Naive thymus-derived CD8-positive, alpha-beta T cell (primary cell): Measurements from ENCODE around the gene TAAR2. TPM values are rescaled to one million over a fixed set of nuclear protein-coding genes. Genes with fewer than 3 reads are reported as not detected.
A peak's percentile ranks its signal among the peaks of the same experiment; 100 is the strongest.
"Not testable (repeated sequence)": the region's sequence is repeated elsewhere in the genome, so short reads cannot be mapped to it uniquely, and the experiment has no call there.

Experiments
- ATAC-seq, 2 donors: fragments of 150-1000 bp; cut with Tn5 transposase in 1 of 2; sonication (Bioruptor Pico), chemical (Tn5 transposase) in 1 of 2; 1 replicate in 1 of 2; 2 replicates in 1 of 2; pipeline ENCODE4 v1.10.0; 2021; ENCODE audit warnings: mild to moderate bottlenecking in 2 of 2, moderate library complexity in 2 of 2
- POLR2A ChIA-PET: fragments of 350-600 bp; sonication (Branson Sonifier 250); formaldehyde crosslinking; loops from one replicate; lab custom pipeline; 2021; ENCODE audit warnings: antibody characterized with exemption; lab: Charles Lee
- DNase-seq, 10 donors: peaks; one replicate each; pipeline versions ENCODE4 v3.0.0 to v3.0.0-alpha.2; 2020 to 2022
- H3K27ac Mint-ChIP-seq, 10 donors: one replicate each; pipeline ENCODE4 v1.8.0; 2020 to 2022; ENCODE audit warnings: mild to moderate bottlenecking in 10 of 10, mixed read lengths in 10 of 10, moderate library complexity in 4 of 10, inconsistent platforms in 1 of 10
- H3K27me3 Mint-ChIP-seq, 5 donors: one replicate each; pipeline ENCODE4 v1.8.0; 2021 to 2022; ENCODE audit warnings: mixed read lengths in 5 of 5
- H3K36me3 Mint-ChIP-seq, 3 donors: one replicate each; pipeline ENCODE4 v1.8.0; 2020 to 2022; ENCODE audit warnings: mixed read lengths in 3 of 3, mild to moderate bottlenecking in 2 of 3, inconsistent platforms in 1 of 3
- H3K4me1 Mint-ChIP-seq, 4 donors: one replicate each; pipeline ENCODE4 v1.8.0; 2021 to 2022; ENCODE audit warnings: mixed read lengths in 4 of 4
- H3K4me3 Mint-ChIP-seq, 10 donors: one replicate each; pipeline ENCODE4 v1.8.0; 2020 to 2022; ENCODE audit warnings: mild to moderate bottlenecking in 10 of 10, mixed read lengths in 10 of 10, moderate library complexity in 6 of 10, inconsistent platforms in 1 of 10
- H3K9me3 Mint-ChIP-seq, 9 donors: one replicate each; pipeline ENCODE4 v1.8.0; 2020 to 2022; ENCODE audit warnings: mixed read lengths in 9 of 9, mild to moderate bottlenecking in 3 of 9, inconsistent platforms in 1 of 9, moderate library complexity in 1 of 9
- polyA plus RNA-seq, 3 donors: library from polyadenylated mRNA; unstranded; fragments of 300-500 nt; fragmentation: Illumina TruSeq; gene quantifications; one replicate each; pipeline ENCODE4 v1.2.3, GENCODE V29; 2021
- total RNA-seq, 8 experiments: library from RNA in 2 of 8; stranded (reverse) in 2 of 8; gene quantifications; one replicate each; pipeline ENCODE4 v1.2.3 and lab custom pipeline; 2021 to 2026

Gene TAAR2
- total and polyA plus RNA-seq, 5 experiments from 2014 or later, result not detected

GRCh38 chr6:132648356-132648755 lies 24.3 kb upstream of the TAAR2 start:
- H3K4me3 Mint-ChIP-seq, result no peak overlapping the region
- H3K27ac Mint-ChIP-seq, result peak overlapping the region in 2 of 10 donors; percentile 15 to 16
- H3K27me3 Mint-ChIP-seq, result peaks cover 0 to 2% (median 0%) of the 10 kb centered on the region in 5 donors
- ATAC-seq (peak; percentile 54 to 60), DNase-seq (peak in 3 of 10 donors; percentile 4 to 6 (median 4))
- H3K9me3 Mint-ChIP-seq, result no peaks in the 10 kb centered on the region
- H3K36me3 Mint-ChIP-seq, result no peaks in the 10 kb centered on the region
- peaks cover 0 to 5% (median 2%) of the 10 kb centered on the region in 4 donors for H3K4me1 Mint-ChIP-seq
- POLR2A ChIA-PET, result interaction anchor here (0.6 kb wide), 1 partner anchor 1522 kb away, joined by 3 read pairs; no protein-coding TSS in a partner anchor

GRCh38 chr6:132643547-132643946 lies 19.5 kb upstream of the TAAR2 start:
- Mint-ChIP-seq H3K27ac (no peak overlapping the region), H3K9me3 (peaks cover 0 to 2% (median 0%) of the 10 kb centered on the region in 9 donors), H3K27me3 (peaks cover 2 to 6% (median 3%) of the 10 kb centered on the region in 5 donors), H3K4me1 (peaks cover 0 to 4% (median 2%) of the 10 kb centered on the region in 4 donors), H3K36me3 (no peaks in the 10 kb centered on the region), H3K4me3 (no peak overlapping the region)
- ATAC-seq, result no peak
- DNase-seq, result no peak
- POLR2A ChIA-PET, result no interaction called here

DNA sequence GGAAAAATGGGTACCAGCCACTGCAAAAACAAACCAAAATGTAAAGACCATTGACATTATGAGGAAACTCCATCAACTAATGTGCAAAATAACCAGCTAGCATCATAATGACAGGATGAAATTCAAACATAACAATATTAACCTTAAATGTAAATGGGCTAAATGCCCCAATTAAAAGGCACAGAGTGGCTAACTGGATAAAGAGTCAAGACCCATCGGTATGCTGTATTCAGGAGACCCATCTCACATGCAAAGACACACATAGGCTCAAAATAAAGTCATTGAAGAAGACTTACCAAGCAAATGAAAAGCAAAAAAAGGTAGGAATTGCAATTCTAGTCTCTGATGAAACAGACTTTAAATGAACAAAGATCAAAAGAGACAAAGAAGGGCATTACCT lies 13.1 kb upstream of the TAAR2 start:
- H3K4me3 Mint-ChIP-seq, DNase-seq, H3K4me1 Mint-ChIP-seq, POLR2A ChIA-PET, ATAC-seq, H3K27ac Mint-ChIP-seq, H3K36me3 Mint-ChIP-seq: not testable (repeated sequence)
- Mint-ChIP-seq H3K27me3 (peaks cover 14 to 45% (median 40%) of the 10 kb centered on the region in 5 donors), H3K9me3 (peaks cover 0 to 14% (median 5%) of the 10 kb centered on the region in 9 donors)

DNA sequence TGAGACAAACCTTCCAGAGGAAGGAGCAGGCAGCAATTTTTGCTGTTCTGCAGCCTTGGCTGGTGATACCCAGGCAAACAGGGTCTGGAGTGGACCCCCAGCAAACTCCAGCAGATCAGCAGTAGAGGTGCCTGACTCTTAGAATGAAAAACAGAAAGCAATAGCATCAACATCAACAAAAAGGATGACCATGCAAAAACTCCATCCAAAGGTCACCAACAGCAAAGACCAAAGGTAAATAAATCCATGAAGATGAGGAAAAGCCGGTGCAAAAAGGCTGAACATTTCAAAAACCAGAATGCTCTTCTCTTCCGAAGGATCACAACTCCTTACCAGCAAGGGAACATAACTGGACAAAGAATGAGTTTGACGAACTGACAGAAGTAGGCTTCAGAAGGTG lies 11.8 kb upstream of the TAAR2 start:
- H3K27ac Mint-ChIP-seq, DNase-seq, H3K4me3 Mint-ChIP-seq, ATAC-seq, H3K4me1 Mint-ChIP-seq, H3K36me3 Mint-ChIP-seq, POLR2A ChIA-PET: not testable (repeated sequence)
- H3K27me3 Mint-ChIP-seq, result peaks cover 14 to 50% (median 40%) of the 10 kb centered on the region in 5 donors
- H3K9me3 Mint-ChIP-seq, result peaks cover 0 to 14% (median 5%) of the 10 kb centered on the region in 9 donors

DNA sequence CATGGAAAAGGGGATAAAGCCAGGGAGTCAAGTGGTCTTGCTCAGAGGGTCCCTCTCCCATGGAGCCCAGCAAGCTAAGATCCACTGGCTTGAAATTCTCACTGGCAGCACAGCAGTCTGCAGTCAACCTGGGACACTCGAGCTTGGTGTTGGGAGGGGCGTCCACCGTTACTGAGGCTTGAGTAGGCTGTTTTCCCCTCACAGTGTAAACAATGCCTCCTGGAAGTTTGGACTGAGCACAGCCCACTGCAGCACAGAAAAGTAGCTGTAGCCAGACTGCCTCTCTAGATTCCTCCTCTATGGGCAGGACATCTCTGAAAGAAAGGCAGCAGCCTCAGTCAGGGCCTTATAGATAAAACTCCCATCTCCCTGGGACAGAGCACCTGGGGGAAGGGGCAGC lies 11.2 kb upstream of the TAAR2 start:
- H3K4me3 Mint-ChIP-seq, DNase-seq, H3K4me1 Mint-ChIP-seq, ATAC-seq, H3K27ac Mint-ChIP-seq, H3K36me3 Mint-ChIP-seq, POLR2A ChIA-PET: not testable (repeated sequence)
- Mint-ChIP-seq H3K27me3 (peaks cover 18 to 54% (median 43%) of the 10 kb centered on the region in 5 donors), H3K9me3 (peaks cover 0 to 14% (median 5%) of the 10 kb centered on the region in 9 donors)

DNA sequence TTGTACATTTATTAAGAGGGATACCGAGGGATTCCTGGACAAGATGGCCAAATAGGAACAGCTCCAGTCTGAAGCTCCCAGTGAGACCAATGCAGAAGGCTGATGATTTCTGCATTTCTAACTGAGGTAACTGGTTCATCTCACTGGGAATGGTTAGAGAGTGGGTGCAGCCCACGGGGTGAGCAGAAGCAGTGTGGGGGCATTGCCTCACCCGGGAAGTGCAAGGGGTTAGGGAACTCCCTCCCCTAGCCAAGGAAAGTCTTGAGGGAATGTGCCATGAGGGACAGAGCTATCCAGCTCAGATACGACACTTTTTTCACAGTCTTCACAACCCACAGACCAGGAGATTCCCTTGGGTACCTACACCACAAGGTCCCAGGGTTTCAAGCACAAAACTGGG lies 10.7 kb upstream of the TAAR2 start:
- Mint-ChIP-seq H3K9me3 (peaks cover 0 to 14% (median 5%) of the 10 kb centered on the region in 9 donors), H3K4me1 (no peaks in the 10 kb centered on the region), H3K4me3 (no peak overlapping the region), H3K27ac (no peak overlapping the region), H3K27me3 (peaks cover 16 to 54% (median 43%) of the 10 kb centered on the region in 5 donors), H3K36me3 (no peaks in the 10 kb centered on the region)
- no peak for DNase-seq
- no peak for ATAC-seq
- POLR2A ChIA-PET, result no interaction called here

DNA sequence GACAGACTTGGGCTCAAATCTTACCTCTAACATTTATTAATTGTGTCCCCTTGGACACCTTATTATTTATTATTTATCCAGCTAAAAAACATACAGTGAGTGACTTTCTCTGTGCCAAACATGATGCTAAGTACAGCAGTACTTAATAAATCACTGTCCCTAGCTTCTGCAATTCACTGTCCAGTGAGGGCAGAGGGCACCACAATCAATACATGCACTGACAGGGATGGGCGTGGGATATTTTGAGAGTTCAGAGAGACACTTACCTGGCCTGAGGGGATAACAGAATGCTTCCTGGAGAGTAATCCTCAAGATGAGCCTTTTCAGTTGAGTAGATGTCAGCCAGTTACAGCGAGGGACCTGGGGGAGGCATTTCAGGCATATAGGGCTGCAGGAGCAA lies 9.3 kb upstream of the TAAR2 start:
- Mint-ChIP-seq H3K27me3 (peaks cover 20 to 62% (median 45%) of the 10 kb centered on the region in 5 donors), H3K4me1 (no peaks in the 10 kb centered on the region), H3K27ac (no peak overlapping the region), H3K36me3 (no peaks in the 10 kb centered on the region), H3K4me3 (no peak overlapping the region), H3K9me3 (peaks cover 0 to 16% (median 6%) of the 10 kb centered on the region in 9 donors)
- POLR2A ChIA-PET, result no interaction called here
- ATAC-seq (no peak), DNase-seq (no peak)

GRCh38 chr6:132623106-132623845 lies 799 bp downstream of the TAAR2 start:
- POLR2A ChIA-PET, result no interaction called here
- Mint-ChIP-seq H3K9me3 (peaks cover 0 to 16% (median under 1%) of the 10 kb centered on the region in 9 donors), H3K4me3 (no peak overlapping the region), H3K27me3 (peaks cover 9 to 39% (median 14%) of the 10 kb centered on the region in 5 donors), H3K4me1 (no peaks in the 10 kb centered on the region), H3K27ac (no peak overlapping the region), H3K36me3 (no peaks in the 10 kb centered on the region)
- no peak for ATAC-seq
- no peak for DNase-seq

DNA sequence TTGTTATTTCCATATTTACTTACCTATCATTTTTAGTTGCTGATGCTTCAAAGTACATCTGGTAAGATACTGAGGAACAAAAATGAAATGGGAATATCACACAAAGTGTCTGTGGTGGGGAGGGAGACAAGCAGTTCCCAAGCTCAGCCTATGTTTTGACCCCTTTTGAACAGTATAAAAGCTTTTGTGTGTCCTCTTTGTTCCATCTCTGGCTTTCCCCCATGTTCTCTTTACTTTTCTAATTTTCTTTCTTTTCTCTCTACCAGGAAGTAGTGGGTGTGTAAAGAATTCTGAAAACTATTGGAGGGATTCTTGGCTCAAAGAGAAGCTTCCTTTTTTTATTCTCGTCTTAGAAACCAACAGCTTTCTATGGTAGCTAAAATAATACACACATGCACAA lies 7.4 kb downstream of the TAAR2 start:
- DNase-seq (no peak), ATAC-seq (no peak)
- POLR2A ChIA-PET, result no interaction called here
- H3K36me3 Mint-ChIP-seq, result no peaks in the 10 kb centered on the region
- H3K27ac Mint-ChIP-seq, result no peak overlapping the region
- no peaks in the 10 kb centered on the region for H3K9me3 Mint-ChIP-seq
- no peak overlapping the region for H3K4me3 Mint-ChIP-seq
- H3K4me1 Mint-ChIP-seq, result peaks cover 0 to 20% (median 0%) of the 10 kb centered on the region in 4 donors
- peaks cover 0 to 8% (median 3%) of the 10 kb centered on the region in 5 donors for H3K27me3 Mint-ChIP-seq

- DNase-seq, result no peak
- H3K9me3 Mint-ChIP-seq, result no peaks in the 10 kb centered on the region
- peaks cover 0 to 20% (median 0%) of the 10 kb centered on the region in 4 donors for H3K4me1 Mint-ChIP-seq
- no peak for ATAC-seq
- peak overlapping the region in 6 of 10 donors; percentile 3 to 79 (median 27) for H3K4me3 Mint-ChIP-seq
- H3K27me3 Mint-ChIP-seq, result peaks cover 0 to 7% (median 0%) of the 10 kb centered on the region in 5 donors
- H3K27ac Mint-ChIP-seq, result peak overlapping the region in 2 of 10 donors; percentile 11 to 46
- no peaks in the 10 kb centered on the region for H3K36me3 Mint-ChIP-seq
- POLR2A ChIA-PET, result no interaction called here
Measured at GRCh38 chr6:132614554-132614953, 9.5 kb downstream of the TAAR2 start.

DNA sequence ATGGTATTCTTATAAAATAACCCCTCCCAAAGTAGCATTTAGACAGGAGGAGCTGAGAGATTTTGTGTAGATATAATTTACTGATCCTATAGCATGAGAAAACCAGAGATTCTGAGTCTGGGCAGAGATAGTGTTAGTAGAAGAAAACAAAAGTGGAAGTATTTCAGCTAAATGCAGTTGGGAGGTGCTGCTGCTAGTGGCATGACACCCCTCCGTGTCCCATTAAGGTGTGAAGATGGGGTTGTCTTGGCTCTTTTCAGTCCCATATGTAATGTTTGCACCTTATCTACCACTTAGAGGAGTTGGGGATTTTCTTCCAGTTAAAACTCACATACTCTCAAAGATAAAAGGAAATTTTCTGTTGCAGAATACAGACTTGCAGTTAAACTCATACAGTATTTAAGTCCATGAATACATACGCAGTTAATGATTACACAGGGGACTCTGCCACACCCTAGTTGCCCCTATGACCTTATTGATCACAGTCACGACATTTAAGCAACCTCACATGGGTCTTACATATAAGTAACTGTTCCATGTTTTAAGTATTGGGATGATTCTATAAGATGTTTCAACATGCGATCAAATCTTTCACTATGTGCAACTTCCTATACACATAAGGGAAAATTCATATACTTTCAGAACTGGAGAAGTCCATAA lies 11.5 kb downstream of the TAAR2 start:
- ATAC-seq (no peak), DNase-seq (peak in 1 of 10 donors; percentile 9)
- POLR2A ChIA-PET, result no interaction called here
- Mint-ChIP-seq H3K27ac (no peak overlapping the region), H3K4me3 (no peak overlapping the region), H3K9me3 (no peaks in the 10 kb centered on the region), H3K27me3 (peaks cover 0 to 4% (median 1%) of the 10 kb centered on the region in 5 donors), H3K36me3 (no peaks in the 10 kb centered on the region), H3K4me1 (peaks cover 0 to 20% (median 0%) of the 10 kb centered on the region in 4 donors)

GRCh38 chr6:132611616-132612015 lies 12.5 kb downstream of the TAAR2 start:
- no peak overlapping the region for H3K27ac Mint-ChIP-seq
- peaks cover 0 to 5% (median 1%) of the 10 kb centered on the region in 5 donors for H3K27me3 Mint-ChIP-seq
- H3K4me3 Mint-ChIP-seq, result no peak overlapping the region
- POLR2A ChIA-PET, result no interaction called here
- no peaks in the 10 kb centered on the region for H3K36me3 Mint-ChIP-seq
- H3K4me1 Mint-ChIP-seq, result peaks cover 0 to 20% (median 0%) of the 10 kb centered on the region in 4 donors
- no peaks in the 10 kb centered on the region for H3K9me3 Mint-ChIP-seq
- DNase-seq, result no peak
- ATAC-seq, result no peak
